ENCODE data around the gene GDF15. TPM values are rescaled to one million over a fixed set of nuclear protein-coding genes. Genes with fewer than 3 reads are reported as not detected.

Gene GDF15, protein sequence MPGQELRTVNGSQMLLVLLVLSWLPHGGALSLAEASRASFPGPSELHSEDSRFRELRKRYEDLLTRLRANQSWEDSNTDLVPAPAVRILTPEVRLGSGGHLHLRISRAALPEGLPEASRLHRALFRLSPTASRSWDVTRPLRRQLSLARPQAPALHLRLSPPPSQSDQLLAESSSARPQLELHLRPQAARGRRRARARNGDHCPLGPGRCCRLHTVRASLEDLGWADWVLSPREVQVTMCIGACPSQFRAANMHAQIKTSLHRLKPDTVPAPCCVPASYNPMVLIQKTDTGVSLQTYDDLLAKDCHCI
- polyA plus RNA-seq, result 20.3 TPM
- long read RNA-seq, donor 1, partial matches to known transcripts, result 0 of 4 reads
- long read RNA-seq, donor 1, other reads (novel, unspliced or antisense), result 0 of 4 reads
- long read RNA-seq, donor 2, transcript GDF15-201 (2 exons, 1,200 nt), result major isoform, 7 of 7 reads
- long read RNA-seq, donor 2, partial matches to known transcripts, result 0 of 7 reads
- long read RNA-seq, donor 2, other reads (novel, unspliced or antisense), result 0 of 7 reads
- long read RNA-seq, donor 3, result 0 reads
- long read RNA-seq, donor 4, partial matches to known transcripts, result 0 of 3 reads
- long read RNA-seq, donor 4, other reads (novel, unspliced or antisense), result 0 of 3 reads
- long read RNA-seq, donor 5, transcript GDF15-201 (2 exons, 1,200 nt), result major isoform, 6 of 6 reads
- long read RNA-seq, donor 5, partial matches to known transcripts, result 0 of 6 reads
- long read RNA-seq, donor 5, other reads (novel, unspliced or antisense), result 0 of 6 reads
- long read RNA-seq, donor 6, transcript GDF15-201 (2 exons, 1,200 nt), result major isoform, 27 of 27 reads
- long read RNA-seq, donor 6, partial matches to known transcripts, result 0 of 27 reads
- long read RNA-seq, donor 6, other reads (novel, unspliced or antisense), result 0 of 27 reads
- long read RNA-seq, donor 7, transcript GDF15-201 (2 exons, 1,200 nt), result major isoform, 7 of 7 reads
- long read RNA-seq, donor 7, partial matches to known transcripts, result 0 of 7 reads
- long read RNA-seq, donor 7, other reads (novel, unspliced or antisense), result 0 of 7 reads
- long read RNA-seq, donor 8, transcript GDF15-201 (2 exons, 1,200 nt), result major isoform, 22 of 40 reads
- long read RNA-seq, donor 8, partial matches to known transcripts, result 18 of 40 reads
- long read RNA-seq, donor 8, other reads (novel, unspliced or antisense), result 0 of 40 reads
- long read RNA-seq, donor 9, transcript GDF15-201 (2 exons, 1,200 nt), result major isoform, 5 of 5 reads
- long read RNA-seq, donor 9, partial matches to known transcripts, result 0 of 5 reads
- long read RNA-seq, donor 9, other reads (novel, unspliced or antisense), result 0 of 5 reads
- long read RNA-seq, donor 10, partial matches to known transcripts, result 0 of 4 reads
- long read RNA-seq, donor 10, other reads (novel, unspliced or antisense), result 0 of 4 reads
- long read RNA-seq, donor 11, transcript GDF15-201 (2 exons, 1,200 nt), result major isoform, 8 of 8 reads
- long read RNA-seq, donor 11, partial matches to known transcripts, result 0 of 8 reads
- long read RNA-seq, donor 11, other reads (novel, unspliced or antisense), result 0 of 8 reads

GRCh38 chr19:18385675-18386542, at the start of gene GDF15:
TSS of gene GDF15 (plus strand) at chr19:18386158. CDS start at chr19:18386190, 32 bp downstream.
- WGBS (ENCODE audit: insufficient coverage, low lambda C conversion rate), result no CpG with 5 or more reads among the region's 33 CpGs
- Histone ChIP-seq H3K27ac (ENCODE audit: low read length) (peak within 1 kb of the TSS; percentile 96), H3K4me1 (ENCODE audit: control insufficient read depth, insufficient read depth, low read length) (peaks cover 29% of the 10 kb centered on the region), H3K36me3 (ENCODE audit: control insufficient read depth, insufficient read depth, low read length) (peaks cover 19% of the 10 kb centered on the region), H3K27me3 (ENCODE audit: control insufficient read depth, insufficient read depth, low read length) (no peaks in the 10 kb centered on the region), H3K4me3 (ENCODE audit: low read length) (peak within 1 kb of the TSS; percentile 84), H3K9me3 (ENCODE audit: control insufficient read depth, low read depth, low read length) (peaks cover 2% of the 10 kb centered on the region)
- peak; percentile 93 to 96 for DNase-seq

- peaks cover 51% of the 10 kb centered on the region for H3K4me1 ChIP-seq (ENCODE audit: control insufficient read depth, insufficient read depth, low read length)
- 30% methylated on average over 2 of the region's 9 CpGs for WGBS (ENCODE audit: insufficient coverage, low lambda C conversion rate)
- peak overlapping the region; percentile 99 for H3K27ac ChIP-seq (ENCODE audit: low read length)
- no peaks in the 10 kb centered on the region for H3K9me3 ChIP-seq (ENCODE audit: control insufficient read depth, low read depth, low read length)
- H3K27me3 ChIP-seq (ENCODE audit: control insufficient read depth, insufficient read depth, low read length), result no peaks in the 10 kb centered on the region
- no peak overlapping the region for H3K4me3 ChIP-seq (ENCODE audit: low read length)
- H3K36me3 ChIP-seq (ENCODE audit: control insufficient read depth, insufficient read depth, low read length), result peaks cover 15% of the 10 kb centered on the region
- peak; percentile 38 to 78 for DNase-seq
Observed at GRCh38 chr19:18338541-18338940, 47.4 kb upstream of the GDF15 start.

DNA sequence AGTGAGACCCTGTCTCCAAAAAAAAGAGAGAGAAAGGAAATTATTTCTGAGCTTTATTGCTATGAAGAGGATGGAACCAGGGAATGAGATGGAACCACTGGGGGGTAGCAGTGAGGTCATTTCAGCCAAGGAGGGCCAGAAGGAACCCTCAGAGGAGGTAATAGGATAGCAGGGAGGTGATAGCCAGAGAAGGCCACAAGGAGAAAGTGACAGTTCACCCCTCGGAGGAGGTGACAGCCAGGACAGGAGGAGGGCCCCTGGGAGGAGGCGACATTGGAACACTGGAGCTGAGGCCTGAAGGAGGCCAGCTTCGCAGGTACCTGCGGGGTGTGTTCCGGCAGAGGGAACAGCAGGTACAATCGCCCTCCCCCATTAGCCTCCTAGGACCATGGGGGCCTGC, 46.2 kb upstream of the GDF15 start:
- no CpG with 5 or more reads among the region's 6 CpGs for WGBS (ENCODE audit: insufficient coverage, low lambda C conversion rate)
- no peaks in the 10 kb centered on the region for H3K27me3 ChIP-seq (ENCODE audit: control insufficient read depth, insufficient read depth, low read length)
- H3K36me3 ChIP-seq (ENCODE audit: control insufficient read depth, insufficient read depth, low read length), result peaks cover 26% of the 10 kb centered on the region
- DNase-seq, result peak in 1 of 2 donors; percentile 44
- H3K27ac ChIP-seq (ENCODE audit: low read length), result peak overlapping the region; percentile 99
- peaks cover 52% of the 10 kb centered on the region for H3K4me1 ChIP-seq (ENCODE audit: control insufficient read depth, insufficient read depth, low read length)
- peak overlapping the region; percentile 94 for H3K4me3 ChIP-seq (ENCODE audit: low read length)
- H3K9me3 ChIP-seq (ENCODE audit: control insufficient read depth, low read depth, low read length), result no peaks in the 10 kb centered on the region

GRCh38 chr19:18340190-18340989, 45.6 kb upstream of the GDF15 start, which contains the start of gene PGPEP1:
TSS of gene PGPEP1 (plus strand) at chr19:18340598. CDS start at chr19:18340682, 84 bp downstream.
- Histone ChIP-seq H3K9me3 (ENCODE audit: control insufficient read depth, low read depth, low read length) (no peaks in the 10 kb centered on the region), H3K36me3 (ENCODE audit: control insufficient read depth, insufficient read depth, low read length) (peaks cover 30% of the 10 kb centered on the region), H3K27me3 (ENCODE audit: control insufficient read depth, insufficient read depth, low read length) (no peaks in the 10 kb centered on the region), H3K4me3 (ENCODE audit: low read length) (peak within 1 kb of the TSS; percentile 94), H3K27ac (ENCODE audit: low read length) (peak within 1 kb of the TSS; percentile 99), H3K4me1 (ENCODE audit: control insufficient read depth, insufficient read depth, low read length) (peaks cover 52% of the 10 kb centered on the region)
- peak; percentile 69 to 80 for DNase-seq
- WGBS (ENCODE audit: insufficient coverage, low lambda C conversion rate), result no CpG with 5 or more reads among the region's 69 CpGs

- peak overlapping the region; percentile 94 for H3K4me3 ChIP-seq (ENCODE audit: low read length)
- no peaks in the 10 kb centered on the region for H3K27me3 ChIP-seq (ENCODE audit: control insufficient read depth, insufficient read depth, low read length)
- H3K27ac ChIP-seq (ENCODE audit: low read length), result peak overlapping the region; percentile 99
- peaks cover 35% of the 10 kb centered on the region for H3K36me3 ChIP-seq (ENCODE audit: control insufficient read depth, insufficient read depth, low read length)
- H3K4me1 ChIP-seq (ENCODE audit: control insufficient read depth, insufficient read depth, low read length), result peaks cover 46% of the 10 kb centered on the region
- H3K9me3 ChIP-seq (ENCODE audit: control insufficient read depth, low read depth, low read length), result no peaks in the 10 kb centered on the region
- peak; percentile 77 to 91 for DNase-seq
- WGBS (ENCODE audit: insufficient coverage, low lambda C conversion rate), result no CpG with 5 or more reads among the region's 18 CpGs
Observed at GRCh38 chr19:18340990-18341868, 44.7 kb upstream of the GDF15 start.

DNA sequence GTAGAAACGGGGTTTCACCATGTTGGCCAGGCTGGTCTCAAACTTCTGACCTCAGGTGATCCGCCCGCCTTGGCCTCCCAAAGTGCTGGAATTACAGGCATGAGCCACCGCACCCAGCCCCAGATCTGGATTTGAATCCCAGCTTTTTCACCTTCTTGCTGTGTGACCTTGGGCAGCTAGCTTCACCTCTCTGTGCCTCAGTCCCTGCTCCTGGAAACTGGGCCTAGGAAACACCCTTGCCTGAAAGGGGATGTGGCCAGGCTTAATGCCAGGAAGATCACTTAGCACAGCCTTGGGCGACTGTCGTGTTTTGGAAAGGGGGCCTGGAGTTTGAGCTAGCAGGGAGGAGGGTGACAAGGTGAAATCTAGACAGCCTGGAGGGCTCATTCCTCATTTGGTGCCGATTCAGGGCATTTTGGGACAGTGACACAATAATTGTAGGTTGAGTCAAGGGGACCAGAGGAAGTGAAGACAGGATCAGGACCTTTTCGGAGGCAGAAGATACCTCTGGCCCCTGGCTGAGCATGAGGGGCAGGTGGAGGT, 43.8 kb upstream of the GDF15 start:
- H3K27ac ChIP-seq (ENCODE audit: low read length), result peak overlapping the region; percentile 20
- peaks cover 43% of the 10 kb centered on the region for H3K4me1 ChIP-seq (ENCODE audit: control insufficient read depth, insufficient read depth, low read length)
- WGBS (ENCODE audit: insufficient coverage, low lambda C conversion rate), result no CpG with 5 or more reads among the region's 8 CpGs
- DNase-seq, result no peak
- H3K9me3 ChIP-seq (ENCODE audit: control insufficient read depth, low read depth, low read length), result no peaks in the 10 kb centered on the region
- H3K27me3 ChIP-seq (ENCODE audit: control insufficient read depth, insufficient read depth, low read length), result no peaks in the 10 kb centered on the region
- no peak overlapping the region for H3K4me3 ChIP-seq (ENCODE audit: low read length)
- H3K36me3 ChIP-seq (ENCODE audit: control insufficient read depth, insufficient read depth, low read length), result peaks cover 39% of the 10 kb centered on the region

DNA sequence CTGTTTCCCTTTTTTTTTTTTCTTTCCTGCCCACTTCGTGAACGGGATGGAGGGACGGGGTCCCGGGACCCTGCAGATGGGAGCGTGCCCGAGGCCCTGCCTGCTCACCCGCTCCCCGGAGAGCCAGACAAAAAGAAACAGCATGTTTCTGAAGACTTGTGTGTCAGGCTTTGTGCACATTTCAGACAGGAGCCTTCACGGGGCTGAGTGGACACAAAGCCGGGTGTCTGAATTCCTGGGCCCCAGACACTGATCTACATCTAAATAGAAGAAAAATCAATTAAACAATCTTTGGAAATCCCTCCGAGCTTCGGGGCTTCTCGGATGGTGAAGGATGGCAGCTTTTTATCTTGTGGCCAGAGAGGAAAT, 41.4 kb upstream of the GDF15 start:
- H3K27ac ChIP-seq (ENCODE audit: low read length), result no peak overlapping the region

DNA sequence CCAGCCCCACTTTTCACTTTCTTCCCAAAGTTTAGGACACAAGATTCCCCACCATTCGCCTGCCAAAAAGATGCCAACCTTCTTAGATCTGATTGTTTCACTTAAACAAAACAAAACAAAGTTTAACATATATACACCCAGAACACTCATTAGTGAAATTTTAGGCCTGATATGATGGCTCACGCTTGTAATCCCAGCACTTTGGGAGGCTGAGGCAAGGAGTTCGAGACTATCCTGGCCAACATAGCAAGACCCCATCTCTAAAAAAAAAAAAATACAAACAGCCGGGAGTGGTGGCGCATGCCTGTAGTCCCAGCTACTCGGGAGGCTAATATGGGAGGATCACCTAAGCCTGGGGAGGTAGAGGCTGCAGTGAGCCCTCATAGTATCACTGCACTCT, 40.7 kb upstream of the GDF15 start:
- H3K36me3 ChIP-seq (ENCODE audit: control insufficient read depth, insufficient read depth, low read length), result peaks cover 56% of the 10 kb centered on the region
- H3K9me3 ChIP-seq (ENCODE audit: control insufficient read depth, low read depth, low read length), result no peaks in the 10 kb centered on the region
- H3K27me3 ChIP-seq (ENCODE audit: control insufficient read depth, insufficient read depth, low read length), result no peaks in the 10 kb centered on the region
- no CpG with 5 or more reads among the region's 6 CpGs for WGBS (ENCODE audit: insufficient coverage, low lambda C conversion rate)
- H3K4me1 ChIP-seq (ENCODE audit: control insufficient read depth, insufficient read depth, low read length), result peaks cover 21% of the 10 kb centered on the region
- no peak overlapping the region for H3K4me3 ChIP-seq (ENCODE audit: low read length)
- H3K27ac ChIP-seq (ENCODE audit: low read length), result no peak overlapping the region
- no peak for DNase-seq

More for the DNA sequence above, 41.4 kb upstream of the GDF15 start:
- WGBS (ENCODE audit: insufficient coverage, low lambda C conversion rate), result no CpG with 5 or more reads among the region's 13 CpGs
- Histone ChIP-seq H3K4me1 (ENCODE audit: control insufficient read depth, insufficient read depth, low read length) (peaks cover 28% of the 10 kb centered on the region), H3K27me3 (ENCODE audit: control insufficient read depth, insufficient read depth, low read length) (no peaks in the 10 kb centered on the region), H3K4me3 (ENCODE audit: low read length) (no peak overlapping the region), H3K36me3 (ENCODE audit: control insufficient read depth, insufficient read depth, low read length) (peaks cover 50% of the 10 kb centered on the region), H3K9me3 (ENCODE audit: control insufficient read depth, low read depth, low read length) (no peaks in the 10 kb centered on the region)
- no peak for DNase-seq

Measured in large intestine (tissue), 12 donors.